ENCODE measurements around the gene SYNJ2. TPM values are rescaled to one million over a fixed set of nuclear protein-coding genes. Genes with fewer than 3 reads are reported as not detected.
"Not testable (repeated sequence)": the region's sequence is repeated elsewhere in the genome, so short reads cannot be mapped to it uniquely, and the experiment has no call there.

SYNJ2 gene
- total RNA-seq, 1 donor from 2014 or later = 21.5 TPM

DNA sequence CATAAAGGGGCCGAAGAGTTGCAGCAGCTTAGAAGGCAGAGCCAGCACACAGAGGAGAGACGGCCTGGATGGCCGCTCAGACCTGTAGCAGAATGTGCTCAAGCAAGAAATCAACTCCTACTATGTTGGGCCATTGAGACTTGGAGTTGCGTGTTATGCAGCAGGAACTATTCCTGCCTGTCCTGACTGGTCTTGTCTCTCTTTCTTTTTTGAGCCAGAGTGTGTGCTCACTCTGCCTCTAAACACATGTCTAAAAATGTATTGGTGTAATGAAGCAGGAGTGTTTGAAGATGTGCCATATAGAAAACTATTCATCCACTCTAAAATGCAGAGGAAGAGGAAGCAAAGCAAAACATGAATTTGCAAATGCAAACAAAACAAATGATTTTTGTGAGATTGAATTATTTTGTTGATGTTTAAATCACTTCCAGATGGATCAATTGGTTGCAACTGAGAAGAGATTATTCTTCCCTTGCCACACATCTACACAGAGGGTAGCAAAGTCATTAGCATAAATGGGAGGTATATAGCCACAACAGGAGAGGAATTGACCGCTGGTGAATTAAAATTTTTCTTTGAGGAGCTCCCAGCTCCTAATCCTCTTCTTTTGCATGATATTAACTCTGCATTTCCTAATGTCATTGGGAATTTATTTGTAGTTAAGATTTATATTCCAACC is 20.4 kb upstream of the SYNJ2 start:
- Mint-ChIP-seq H3K4me1 (ENCODE audit: low read depth) (peaks cover 24% of the 10 kb centered on the region), H3K27me3 (ENCODE audit: low read depth) (no peaks in the 10 kb centered on the region), H3K9me3 (peaks cover 40% of the 10 kb centered on the region), H3K36me3 (ENCODE audit: low read depth) (peaks cover 23% of the 10 kb centered on the region), H3K27ac (no peak overlapping the region), H3K4me3 (ENCODE audit: low read depth) (no peak overlapping the region)
- intact Hi-C loops (cut with micrococcal nuclease) = loop anchor here (5.0 kb wide), 2 partner anchors 74 to 139 kb away; partner anchors contain the start of gene SNX9
- no peak for DNase-seq (ENCODE audit: low spot score)

DNA sequence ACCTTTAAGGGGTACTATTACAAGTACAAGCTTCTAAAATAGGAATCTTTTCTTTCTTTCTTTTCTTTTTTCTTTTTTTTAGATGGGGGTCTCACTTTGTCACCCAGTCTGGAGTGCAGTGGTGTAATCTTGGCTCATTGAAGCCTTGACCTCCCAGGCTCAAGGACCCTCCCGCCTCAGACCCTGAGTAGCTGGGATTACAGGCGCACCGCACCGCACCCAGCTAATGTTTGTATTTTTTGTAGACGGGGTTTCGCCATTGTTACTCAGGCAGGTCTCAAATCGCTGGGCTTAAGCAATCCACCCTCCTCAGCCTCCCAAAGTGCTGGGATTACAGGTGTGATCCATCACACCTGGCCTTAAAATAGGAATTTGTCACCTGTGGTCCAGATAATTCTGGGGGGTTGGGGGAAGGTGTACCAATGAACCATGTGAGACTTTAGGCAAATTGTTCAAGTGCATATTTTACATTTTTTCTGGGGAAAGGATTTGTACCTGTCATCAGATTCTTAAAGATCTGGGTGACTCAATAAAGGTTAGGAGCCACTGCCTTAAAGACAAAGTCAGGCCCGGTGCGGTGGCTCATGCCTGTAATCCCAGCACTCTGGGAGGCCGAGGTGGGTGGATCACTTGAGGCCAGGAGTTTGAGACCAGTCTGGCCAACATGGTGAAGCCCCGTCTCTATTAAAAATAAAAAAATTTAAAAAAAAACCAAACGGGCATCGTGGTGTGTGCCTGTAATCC is 19.7 kb upstream of the SYNJ2 start:
- H3K27ac Mint-ChIP-seq = peak overlapping the region; percentile 86
- no peak for DNase-seq (ENCODE audit: low spot score)

DNA sequence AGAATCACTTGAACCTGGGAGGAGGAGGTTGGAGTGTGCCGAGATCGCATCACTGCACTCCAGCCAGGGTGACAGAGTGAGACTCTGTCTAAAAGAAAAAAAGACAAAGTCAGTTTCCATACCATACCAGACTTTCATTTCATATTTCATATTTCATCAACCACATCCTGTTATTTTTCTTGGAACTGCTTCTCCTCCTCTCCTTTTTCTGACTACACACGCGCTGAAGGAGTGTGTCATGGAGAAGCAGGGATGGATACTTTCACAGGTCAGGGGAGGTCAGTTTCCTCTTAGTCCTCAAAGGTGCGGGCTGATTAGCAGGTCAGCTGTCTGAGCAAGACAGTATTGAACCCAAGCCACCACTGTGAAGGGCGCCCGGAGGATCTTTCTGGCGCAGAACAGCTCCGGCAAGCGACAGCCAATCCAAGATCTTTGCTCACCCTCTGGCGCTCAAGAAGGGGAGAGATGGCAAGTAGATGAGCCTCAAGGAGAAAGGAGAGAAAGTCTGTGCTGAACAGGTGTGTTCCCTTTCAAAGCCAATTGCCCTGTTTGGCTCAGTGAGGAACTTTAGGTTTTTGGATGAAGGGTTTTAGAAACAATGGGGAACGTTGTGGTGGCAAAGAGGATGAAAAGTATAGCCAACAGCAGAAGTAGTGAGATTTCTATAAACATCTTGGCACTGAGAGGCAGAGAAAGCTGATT is 18.9 kb upstream of the SYNJ2 start:
- DNase-seq (ENCODE audit: low spot score) = peak; percentile 27
- peaks cover 38% of the 10 kb centered on the region for H3K9me3 Mint-ChIP-seq
- H3K27me3 Mint-ChIP-seq (ENCODE audit: low read depth) = no peaks in the 10 kb centered on the region
- peak overlapping the region; percentile 76 for H3K4me3 Mint-ChIP-seq (ENCODE audit: low read depth)
- intact Hi-C loops (cut with micrococcal nuclease) = loop anchor here (2.0 to 5.0 kb wide), 4 partner anchors 18 to 198 kb away; partner anchors contain the start of genes SNX9 and SYNJ2
- peaks cover 24% of the 10 kb centered on the region for H3K4me1 Mint-ChIP-seq (ENCODE audit: low read depth)
- peaks cover 23% of the 10 kb centered on the region for H3K36me3 Mint-ChIP-seq (ENCODE audit: low read depth)
- H3K27ac Mint-ChIP-seq = peak overlapping the region; percentile 86

More for the DNA sequence above, 19.7 kb upstream of the SYNJ2 start:
- peaks cover 23% of the 10 kb centered on the region for H3K36me3 Mint-ChIP-seq (ENCODE audit: low read depth)
- no peaks in the 10 kb centered on the region for H3K27me3 Mint-ChIP-seq (ENCODE audit: low read depth)
- peaks cover 24% of the 10 kb centered on the region for H3K4me1 Mint-ChIP-seq (ENCODE audit: low read depth)
- peaks cover 40% of the 10 kb centered on the region for H3K9me3 Mint-ChIP-seq
- H3K4me3 Mint-ChIP-seq (ENCODE audit: low read depth) = peak overlapping the region; percentile 76
- intact Hi-C loops (cut with micrococcal nuclease) = loop anchor here (2.0 to 5.0 kb wide), 4 partner anchors 19 to 197 kb away; partner anchors contain the start of genes SNX9 and SYNJ2

DNA sequence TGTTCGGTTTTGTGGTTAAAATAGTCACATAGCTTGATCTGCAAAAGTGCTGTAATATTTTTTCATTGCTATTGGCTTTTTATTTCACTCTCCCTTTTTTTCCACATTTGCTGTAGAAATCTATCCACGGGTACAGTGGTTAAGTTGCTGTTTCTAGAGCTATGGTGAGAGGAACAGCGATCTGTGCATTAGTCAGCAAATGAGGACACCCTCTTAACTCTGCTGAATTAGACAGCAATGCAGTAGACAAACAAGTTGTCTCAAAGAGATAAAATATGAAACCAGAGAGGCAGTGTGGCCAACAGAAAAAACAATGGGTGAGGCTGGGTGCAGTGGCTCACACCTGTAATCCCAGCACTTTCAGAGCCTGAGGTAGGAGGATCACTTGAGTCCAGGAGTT is 17.6 kb upstream of the SYNJ2 start:
- Mint-ChIP-seq H3K27me3 (ENCODE audit: low read depth) (no peaks in the 10 kb centered on the region), H3K9me3 (peaks cover 24% of the 10 kb centered on the region)

DNA sequence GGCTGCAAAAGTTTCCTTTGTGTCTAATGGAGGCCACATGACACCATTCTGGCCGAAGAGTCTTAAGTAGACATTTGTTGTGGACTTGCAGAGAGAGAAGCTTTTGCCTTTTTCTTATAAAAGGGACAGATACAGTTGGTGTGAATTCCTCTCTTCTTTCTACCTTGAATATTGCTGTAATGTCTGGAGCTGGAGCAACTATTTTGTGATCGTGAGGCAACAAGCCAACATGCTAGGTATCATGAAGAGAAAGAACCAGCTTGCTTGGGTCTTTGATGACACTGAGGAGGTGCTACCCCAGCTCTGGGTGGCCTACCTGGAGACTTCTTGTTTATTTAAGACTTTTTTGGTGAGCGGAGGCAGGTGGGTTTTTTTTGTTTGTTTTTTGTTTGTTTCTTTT is 16.3 kb upstream of the SYNJ2 start:
- H3K36me3 Mint-ChIP-seq (ENCODE audit: low read depth) = peaks cover 8% of the 10 kb centered on the region
- H3K9me3 Mint-ChIP-seq = peaks cover 13% of the 10 kb centered on the region
- intact Hi-C loops (cut with micrococcal nuclease) = no loop called here
- DNase-seq (ENCODE audit: low spot score) = no peak
- H3K27ac Mint-ChIP-seq = no peak overlapping the region
- peaks cover 24% of the 10 kb centered on the region for H3K4me1 Mint-ChIP-seq (ENCODE audit: low read depth)
- no peak overlapping the region for H3K4me3 Mint-ChIP-seq (ENCODE audit: low read depth)
- peaks cover under 1% of the 10 kb centered on the region for H3K27me3 Mint-ChIP-seq (ENCODE audit: low read depth)

More for the DNA sequence above, 17.6 kb upstream of the SYNJ2 start:
- intact Hi-C loops (cut with micrococcal nuclease) = loop anchor here (5.0 kb wide), 2 partner anchors 77 to 142 kb away; partner anchors contain the start of gene SNX9
- no peak for DNase-seq (ENCODE audit: low spot score)
- peaks cover 24% of the 10 kb centered on the region for H3K4me1 Mint-ChIP-seq (ENCODE audit: low read depth)
- H3K4me3 Mint-ChIP-seq (ENCODE audit: low read depth) = peak overlapping the region; percentile 30
- H3K36me3 Mint-ChIP-seq (ENCODE audit: low read depth) = peaks cover 17% of the 10 kb centered on the region
- peak overlapping the region; percentile 60 for H3K27ac Mint-ChIP-seq

DNA sequence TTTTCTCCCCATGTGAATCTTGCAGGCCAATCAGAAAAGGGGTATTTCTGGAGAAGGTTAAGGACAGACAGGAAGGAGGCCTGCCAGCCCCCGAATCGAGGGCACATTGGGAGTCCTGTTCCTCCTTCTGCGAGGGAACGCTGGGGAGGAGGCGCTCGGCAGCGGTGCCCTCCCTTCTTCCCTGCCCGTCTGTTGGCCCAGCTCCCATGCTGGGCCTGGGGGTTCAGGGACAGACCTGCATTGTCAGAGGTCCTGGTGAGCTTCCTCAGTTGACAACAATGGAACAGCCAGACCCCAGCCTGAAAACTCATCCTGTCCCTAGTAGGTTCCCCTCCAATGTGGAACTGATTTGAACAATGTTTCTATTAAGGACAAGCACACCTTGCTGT is 15.1 kb upstream of the SYNJ2 start:
- Mint-ChIP-seq H3K4me1 (ENCODE audit: low read depth) (peaks cover 19% of the 10 kb centered on the region), H3K36me3 (ENCODE audit: low read depth) (peaks cover 8% of the 10 kb centered on the region), H3K9me3 (peaks cover 5% of the 10 kb centered on the region), H3K27me3 (ENCODE audit: low read depth) (peaks cover 12% of the 10 kb centered on the region), H3K4me3 (ENCODE audit: low read depth) (no peak overlapping the region), H3K27ac (no peak overlapping the region)
- intact Hi-C loops (cut with micrococcal nuclease) = no loop called here
- DNase-seq (ENCODE audit: low spot score) = no peak

DNA sequence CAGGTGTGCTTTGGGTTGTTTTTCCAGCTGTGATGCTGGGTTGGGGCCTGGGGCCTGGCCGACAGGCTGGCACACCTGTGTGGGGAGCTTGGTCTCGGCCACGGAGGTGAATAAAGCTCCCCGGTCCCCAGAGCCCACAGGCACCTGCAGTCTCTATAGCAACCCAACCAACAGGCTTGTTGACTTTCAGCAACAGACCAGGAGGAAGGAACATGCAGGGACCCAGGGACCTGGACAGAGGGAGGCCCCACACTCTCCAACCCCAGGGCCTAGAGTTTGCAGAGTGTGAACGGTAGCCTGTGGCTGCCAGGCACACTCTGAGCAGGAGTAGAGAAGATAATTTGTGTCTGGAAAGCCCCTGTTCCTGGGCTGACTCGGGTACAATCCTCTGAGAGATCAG is 14.6 kb upstream of the SYNJ2 start:
- intact Hi-C loops (cut with micrococcal nuclease) = no loop called here
- Mint-ChIP-seq H3K36me3 (ENCODE audit: low read depth) (peaks cover 8% of the 10 kb centered on the region), H3K27ac (no peak overlapping the region), H3K4me3 (ENCODE audit: low read depth) (no peak overlapping the region), H3K9me3 (peaks cover 5% of the 10 kb centered on the region), H3K27me3 (ENCODE audit: low read depth) (peaks cover 13% of the 10 kb centered on the region), H3K4me1 (ENCODE audit: low read depth) (peaks cover 19% of the 10 kb centered on the region)
- no peak for DNase-seq (ENCODE audit: low spot score)

DNA sequence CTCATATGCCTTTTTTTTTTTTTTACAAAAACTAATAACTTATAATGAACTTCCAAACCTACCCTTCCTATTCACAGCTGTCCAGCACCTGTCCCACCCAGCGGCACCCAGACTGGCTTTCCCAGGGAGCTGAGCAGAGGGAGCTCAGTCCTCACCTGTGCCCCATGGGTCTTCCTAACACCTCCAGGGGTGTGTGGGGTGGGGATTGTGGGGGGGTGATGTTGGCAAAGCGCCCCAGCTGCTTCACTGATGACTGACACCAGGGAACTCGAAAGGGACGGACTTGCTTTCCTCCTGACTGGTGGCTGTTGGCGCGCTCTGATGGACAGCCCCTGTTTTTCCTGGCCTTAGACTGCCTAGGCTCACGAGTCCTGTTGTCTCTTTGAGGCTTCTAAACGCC is 14.2 kb upstream of the SYNJ2 start:
- Mint-ChIP-seq H3K9me3 (peaks cover 5% of the 10 kb centered on the region), H3K27ac (no peak overlapping the region), H3K27me3 (ENCODE audit: low read depth) (peaks cover 13% of the 10 kb centered on the region), H3K4me1 (ENCODE audit: low read depth) (peaks cover 18% of the 10 kb centered on the region), H3K36me3 (ENCODE audit: low read depth) (peaks cover 8% of the 10 kb centered on the region), H3K4me3 (ENCODE audit: low read depth) (no peak overlapping the region)
- intact Hi-C loops (cut with micrococcal nuclease) = no loop called here
- DNase-seq (ENCODE audit: low spot score) = no peak

DNA sequence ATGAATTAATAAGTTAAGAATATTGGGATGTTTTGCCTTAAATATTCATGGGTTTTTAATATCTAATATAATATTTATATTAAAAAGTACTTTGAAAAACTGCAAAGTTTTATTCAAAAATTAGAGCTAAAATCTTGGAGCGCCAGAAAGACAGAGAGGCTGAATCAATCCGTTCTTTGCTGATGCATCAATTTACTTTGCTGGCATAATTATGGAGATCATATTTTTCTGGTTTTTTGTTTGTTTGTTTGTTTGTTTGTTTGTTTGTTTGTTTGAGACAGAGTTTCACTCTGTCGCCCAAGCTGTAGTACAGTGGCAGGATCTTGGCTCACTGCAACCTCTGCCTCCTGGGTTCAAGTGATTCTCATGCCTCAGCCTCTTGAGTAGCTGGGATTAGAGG is 9.5 kb upstream of the SYNJ2 start:
- H3K27ac Mint-ChIP-seq; DNase-seq (ENCODE audit: low spot score); H3K4me3 Mint-ChIP-seq (ENCODE audit: low read depth); H3K4me1 Mint-ChIP-seq (ENCODE audit: low read depth); H3K36me3 Mint-ChIP-seq (ENCODE audit: low read depth); H3K9me3 Mint-ChIP-seq; intact Hi-C loops (cut with micrococcal nuclease): not testable (repeated sequence)
- H3K27me3 Mint-ChIP-seq (ENCODE audit: low read depth) = peaks cover 13% of the 10 kb centered on the region

DNA sequence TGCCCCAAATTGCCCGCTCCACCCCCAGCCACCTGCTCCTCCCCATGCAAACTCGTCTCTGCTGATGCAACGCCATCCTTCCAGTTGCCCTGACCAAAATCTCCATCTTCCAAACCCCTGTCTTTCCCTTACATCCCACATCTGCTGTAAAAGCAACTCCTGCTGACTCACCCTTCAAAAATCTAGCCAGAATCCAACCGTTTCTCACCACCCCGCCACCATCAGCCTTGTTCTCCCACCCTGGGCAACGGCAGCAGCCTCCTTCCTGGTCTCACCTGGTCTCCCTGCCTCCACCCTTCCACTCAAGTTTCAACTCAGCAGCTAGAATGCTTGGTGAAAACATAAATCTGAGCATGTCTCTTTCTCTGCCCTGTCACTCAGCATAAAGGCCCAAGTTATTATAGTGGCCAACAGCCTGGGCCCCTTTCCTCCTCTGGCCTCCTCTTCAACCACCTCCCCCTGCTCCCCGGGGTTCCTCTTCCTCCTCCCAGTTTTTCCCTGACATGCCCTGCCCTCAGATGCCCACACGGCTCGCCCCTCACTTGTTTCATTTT is 7.2 kb upstream of the SYNJ2 start:
- Mint-ChIP-seq H3K27ac (no peak overlapping the region), H3K27me3 (ENCODE audit: low read depth) (peaks cover 20% of the 10 kb centered on the region), H3K9me3 (no peaks in the 10 kb centered on the region), H3K36me3 (ENCODE audit: low read depth) (no peaks in the 10 kb centered on the region), H3K4me1 (ENCODE audit: low read depth) (peaks cover 6% of the 10 kb centered on the region), H3K4me3 (ENCODE audit: low read depth) (no peak overlapping the region)
- intact Hi-C loops (cut with micrococcal nuclease) = no loop called here
- no peak for DNase-seq (ENCODE audit: low spot score)

DNA sequence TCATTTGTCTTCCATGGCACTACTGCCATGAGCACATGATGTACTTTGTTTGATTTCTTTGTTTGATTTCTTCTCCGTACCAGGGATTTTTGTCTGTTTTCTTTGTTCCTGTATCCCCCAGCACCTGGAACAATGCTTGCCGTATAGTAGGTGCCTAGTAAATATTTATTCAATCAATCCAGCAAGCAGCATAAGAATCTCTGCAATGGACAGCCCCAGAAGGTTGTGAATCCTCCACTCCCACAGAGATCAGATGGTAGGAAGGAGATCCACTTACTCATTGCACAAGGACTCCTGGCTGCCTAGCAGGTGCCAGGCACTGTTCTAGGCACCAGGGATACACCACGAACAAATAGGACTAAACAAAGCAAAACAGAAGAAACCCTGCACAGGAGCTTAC is 6.7 kb upstream of the SYNJ2 start:
- intact Hi-C loops (cut with micrococcal nuclease) = no loop called here
- Mint-ChIP-seq H3K27me3 (ENCODE audit: low read depth) (peaks cover 23% of the 10 kb centered on the region), H3K4me3 (ENCODE audit: low read depth) (no peak overlapping the region), H3K4me1 (ENCODE audit: low read depth) (peaks cover 12% of the 10 kb centered on the region), H3K27ac (no peak overlapping the region), H3K9me3 (no peaks in the 10 kb centered on the region), H3K36me3 (ENCODE audit: low read depth) (no peaks in the 10 kb centered on the region)
- no peak for DNase-seq (ENCODE audit: low spot score)

DNA sequence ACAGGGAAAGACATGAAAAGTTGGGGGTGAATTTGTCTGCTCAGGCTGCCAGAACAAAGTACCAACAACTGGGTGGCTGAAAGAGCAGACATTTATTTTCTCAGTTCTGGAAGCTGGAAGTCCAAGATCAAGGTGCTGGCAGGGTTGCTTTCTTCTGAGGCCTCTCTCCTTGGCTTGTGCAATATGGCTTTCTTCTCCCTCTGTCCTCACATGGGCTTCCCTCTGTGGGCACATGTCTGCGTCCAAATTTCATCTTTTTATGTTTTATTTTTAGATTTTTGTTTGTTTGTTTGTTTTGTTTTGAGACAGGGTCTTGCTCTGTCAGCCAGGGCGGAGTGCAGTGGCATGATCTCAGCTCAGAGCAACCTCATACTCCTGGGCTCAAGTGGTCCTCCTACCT is 6.2 kb upstream of the SYNJ2 start:
- Mint-ChIP-seq H3K36me3 (ENCODE audit: low read depth) (no peaks in the 10 kb centered on the region), H3K9me3 (no peaks in the 10 kb centered on the region), H3K27me3 (ENCODE audit: low read depth) (peaks cover 23% of the 10 kb centered on the region), H3K4me1 (ENCODE audit: low read depth) (peaks cover 13% of the 10 kb centered on the region), H3K27ac (no peak overlapping the region), H3K4me3 (ENCODE audit: low read depth) (no peak overlapping the region)
- intact Hi-C loops (cut with micrococcal nuclease) = no loop called here
- DNase-seq (ENCODE audit: low spot score) = no peak
